Colonic mucosa (tissue), 4 donors: ENCODE measurements around the gene AGMAT. TPM values are rescaled to one million over a fixed set of nuclear protein-coding genes. Genes with fewer than 3 reads are reported as not detected.

Experiments used
- DNase-seq: peaks from one replicate; pipeline ENCODE4 v3.0.0-alpha.2; 2020
- H3K27ac ChIP-seq: fragments of 200-600 bp; one replicate; pipeline ENCODE4 v1.8.0; 2021
- H3K27me3 ChIP-seq: fragments of 200-600 bp; one replicate; pipeline ENCODE4 v1.8.0; 2021
- H3K36me3 ChIP-seq: fragments of 200-600 bp; one replicate; pipeline ENCODE4 v1.8.0; 2021
- H3K4me1 ChIP-seq: fragments of 200-600 bp; one replicate; pipeline ENCODE4 v1.8.0; 2021; ENCODE audit warnings: mild to moderate bottlenecking
- H3K4me3 ChIP-seq: fragments of 200-600 bp; one replicate; pipeline ENCODE4 v1.8.0; 2021
- H3K9ac ChIP-seq, 2 donors: one replicate each; pipeline ENCODE4 v1.7.0; 2013; ENCODE audit warnings: control low read depth in 2 of 2, low read depth in 2 of 2, low read length in 2 of 2
- H3K9me3 ChIP-seq: fragments of 200-600 bp; one replicate; pipeline ENCODE4 v1.8.0; 2021
- intact Hi-C: fragments of 100-400 bp; cut with DNase I; formaldehyde crosslinking; loops from one replicate; pipeline ENCODE4 v1.14.1; 2022
- total RNA-seq, 2 donors: library from RNA; stranded (reverse); fragmentation: NEBNext Ultra II Directional in 1 of 2; extraction: Animal tissue kit (Norgen Biotek cat#: 25700) in 1 of 2; gene quantifications; one replicate each; pipeline ENCODE4 v1.2.1, GENCODE V29; 2021
- TF ChIP-seq, protein P1 (sequence below): fragments of 200-600 bp; IDR thresholded peaks from one replicate; pipeline ENCODE4 v1.8.0; 2022; ENCODE audit warnings: antibody characterized with exemption, mild to moderate bottlenecking
- donor health status: healthy.
- donor health status: DM: no; HTN: no; CAD: no.
- donor health status: DM: no; HTN: no; CAD: no.

AGMAT gene
- total RNA-seq, 2 donors from 2014 or later = 21.6 to 54.2 TPM

GRCh38 chr1:15550573-15550972, 34.3 kb downstream of the AGMAT start:
- H3K27me3 ChIP-seq = no peaks in the 10 kb centered on the region
- H3K9ac ChIP-seq = no peak overlapping the region
- no peak overlapping the region for H3K4me3 ChIP-seq
- H3K9me3 ChIP-seq = no peaks in the 10 kb centered on the region
- no peaks in the 10 kb centered on the region for H3K36me3 ChIP-seq
- intact Hi-C loops = no loop called here
- no peak overlapping the region for H3K27ac ChIP-seq
- DNase-seq = no peak
- TF ChIP-seq, protein P1, sequence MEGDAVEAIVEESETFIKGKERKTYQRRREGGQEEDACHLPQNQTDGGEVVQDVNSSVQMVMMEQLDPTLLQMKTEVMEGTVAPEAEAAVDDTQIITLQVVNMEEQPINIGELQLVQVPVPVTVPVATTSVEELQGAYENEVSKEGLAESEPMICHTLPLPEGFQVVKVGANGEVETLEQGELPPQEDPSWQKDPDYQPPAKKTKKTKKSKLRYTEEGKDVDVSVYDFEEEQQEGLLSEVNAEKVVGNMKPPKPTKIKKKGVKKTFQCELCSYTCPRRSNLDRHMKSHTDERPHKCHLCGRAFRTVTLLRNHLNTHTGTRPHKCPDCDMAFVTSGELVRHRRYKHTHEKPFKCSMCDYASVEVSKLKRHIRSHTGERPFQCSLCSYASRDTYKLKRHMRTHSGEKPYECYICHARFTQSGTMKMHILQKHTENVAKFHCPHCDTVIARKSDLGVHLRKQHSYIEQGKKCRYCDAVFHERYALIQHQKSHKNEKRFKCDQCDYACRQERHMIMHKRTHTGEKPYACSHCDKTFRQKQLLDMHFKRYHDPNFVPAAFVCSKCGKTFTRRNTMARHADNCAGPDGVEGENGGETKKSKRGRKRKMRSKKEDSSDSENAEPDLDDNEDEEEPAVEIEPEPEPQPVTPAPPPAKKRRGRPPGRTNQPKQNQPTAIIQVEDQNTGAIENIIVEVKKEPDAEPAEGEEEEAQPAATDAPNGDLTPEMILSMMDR = no peak
- no peaks in the 10 kb centered on the region for H3K4me1 ChIP-seq

DNA sequence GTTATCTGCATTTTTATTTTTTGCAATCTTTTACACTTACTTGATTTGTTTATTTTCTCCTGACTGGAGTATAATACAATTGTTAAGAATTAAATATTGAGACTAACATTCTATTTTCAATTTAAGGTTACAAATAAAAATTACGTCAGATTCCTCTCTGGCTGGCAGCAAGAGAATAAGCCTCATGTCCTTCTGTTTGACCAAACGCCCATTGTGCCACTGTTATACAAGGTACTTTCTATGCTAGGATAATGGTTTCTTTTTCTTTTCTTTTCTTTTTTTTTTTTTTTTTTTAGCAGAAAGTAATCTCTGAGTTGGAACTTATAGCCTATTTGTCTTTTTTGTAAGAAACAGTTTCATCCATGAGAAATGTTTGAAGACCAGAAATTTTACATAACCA, 38.2 kb downstream of the AGMAT start:
- Histone ChIP-seq H3K4me1 (no peaks in the 10 kb centered on the region), H3K4me3 (no peak overlapping the region), H3K27me3 (no peaks in the 10 kb centered on the region), H3K27ac (no peak overlapping the region), H3K36me3 (peaks cover 9% of the 10 kb centered on the region), H3K9me3 (no peaks in the 10 kb centered on the region), H3K9ac (no peak overlapping the region)
- intact Hi-C loops = no loop called here
- no peak for DNase-seq
- TF ChIP-seq, protein P1 = no peak

DNA sequence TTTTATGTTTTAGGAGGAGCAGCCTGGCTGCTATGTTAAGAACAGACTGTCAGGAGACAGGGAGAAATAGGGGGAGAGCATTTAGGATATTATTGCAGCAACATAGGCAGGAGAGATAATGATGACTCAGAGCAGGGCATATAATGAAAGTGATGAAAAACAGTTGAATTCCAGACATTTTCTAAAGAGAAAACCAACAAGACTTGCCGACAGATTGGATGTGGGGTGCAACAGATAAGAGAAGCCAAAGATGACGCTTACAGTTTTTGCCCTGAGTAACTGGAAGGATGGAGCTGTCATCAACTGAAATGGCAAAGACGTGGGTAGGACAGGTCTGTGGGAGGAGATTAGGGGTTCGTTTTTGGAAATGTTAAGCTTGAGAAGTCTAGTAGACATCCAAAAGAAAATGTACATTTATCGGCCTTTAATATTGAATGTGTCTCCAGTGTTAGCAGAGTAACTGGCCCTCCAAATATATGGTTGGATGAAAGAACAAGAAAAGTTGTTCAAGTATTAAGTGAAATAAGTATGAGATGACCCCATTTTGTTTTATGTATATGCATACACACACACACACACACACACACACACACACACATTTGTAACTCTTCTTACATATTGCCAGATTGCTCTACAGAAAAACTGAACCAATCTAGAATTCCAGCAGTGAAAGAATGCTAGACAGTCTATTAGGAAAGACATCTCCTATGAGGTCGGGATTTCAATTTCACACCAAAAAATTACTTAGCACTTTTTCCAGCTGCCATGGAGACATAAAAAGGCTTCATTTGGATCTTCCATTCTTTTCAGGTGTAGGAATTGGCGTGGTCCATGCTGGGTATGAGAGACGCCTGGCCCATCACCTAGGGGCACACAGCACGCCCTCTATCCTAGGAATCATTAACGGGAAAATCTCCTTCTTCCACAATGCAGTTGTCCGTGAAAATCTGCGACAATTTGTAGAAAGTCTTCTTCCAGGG, 41.0 kb downstream of the AGMAT start:
- intact Hi-C loops = no loop called here
- no peak for DNase-seq
- Histone ChIP-seq H3K9me3 (no peaks in the 10 kb centered on the region), H3K4me1 (no peaks in the 10 kb centered on the region), H3K9ac (no peak overlapping the region), H3K4me3 (no peak overlapping the region), H3K27me3 (no peaks in the 10 kb centered on the region), H3K27ac (no peak overlapping the region), H3K36me3 (peaks cover 17% of the 10 kb centered on the region)
- TF ChIP-seq, protein P1 = no peak

- no peaks in the 10 kb centered on the region for H3K27me3 ChIP-seq
- intact Hi-C loops = no loop called here
- no peak overlapping the region for H3K27ac ChIP-seq
- H3K9ac ChIP-seq = no peak overlapping the region
- no peak overlapping the region for H3K4me3 ChIP-seq
- no peaks in the 10 kb centered on the region for H3K4me1 ChIP-seq
- DNase-seq = no peak
- H3K9me3 ChIP-seq = no peaks in the 10 kb centered on the region
- peaks cover 17% of the 10 kb centered on the region for H3K36me3 ChIP-seq
- TF ChIP-seq, protein P1 = no peak
These were observed 41.6 kb downstream of the AGMAT start for GRCh38 chr1:15543251-15543588.

GRCh38 chr1:15542388-15543250, 42.2 kb downstream of the AGMAT start:
- TF ChIP-seq, protein P1 = no peak
- no peak overlapping the region for H3K9ac ChIP-seq
- no peak overlapping the region for H3K27ac ChIP-seq
- intact Hi-C loops = no loop called here
- no peaks in the 10 kb centered on the region for H3K27me3 ChIP-seq
- H3K4me1 ChIP-seq = no peaks in the 10 kb centered on the region
- peaks cover 17% of the 10 kb centered on the region for H3K36me3 ChIP-seq
- no peak for DNase-seq
- no peak overlapping the region for H3K4me3 ChIP-seq
- H3K9me3 ChIP-seq = no peaks in the 10 kb centered on the region
